K562 (cell line): Measurements from ENCODE around the gene KIFAP3.

Source experiments
- POLR3A ChIP-seq: IDR thresholded peaks from 2 replicates; pipeline ENCODE4 v1.6.1; 2011; ENCODE audit warnings: borderline replicate concordance, mild to moderate bottlenecking, moderate library complexity; ENCODE audit not compliant: insufficient read length, insufficient read depth; ENCODE audit errors: extremely low read depth
- SIN3A ChIP-seq, 2 experiments: fragments of 150-350 bp in 1 of 2; IDR thresholded peaks; 2 replicates each; pipeline ENCODE4 v1.6.1; 2011 to 2016; ENCODE audit warnings: borderline replicate concordance in 2 of 2, low read depth in 2 of 2, low read length in 2 of 2, mild to moderate bottlenecking in 2 of 2, moderate library complexity in 2 of 2; ENCODE audit not compliant: control insufficient read depth in 1 of 2

GRCh38 chr1:170122366-170122765 lies 47.9 kb upstream of the KIFAP3 start:
- TF ChIP-seq SIN3A (IDR thresholded peaks at IDR 0.05; ENCODE audit: borderline replicate concordance in 2 of 2, control insufficient read depth in 1 of 2, low read depth in 2 of 2, low read length in 2 of 2) (no peak), POLR3A (no peak)
